Fibroblast of the conjunctiva (primary cell): ENCODE results near the gene TMA7B.

Source experiments
- DNase-seq: peaks from one replicate; pipeline ENCODE4 v3.0.0-alpha.2; 2010; ENCODE audit warnings: low read depth

TMA7B gene

DNA sequence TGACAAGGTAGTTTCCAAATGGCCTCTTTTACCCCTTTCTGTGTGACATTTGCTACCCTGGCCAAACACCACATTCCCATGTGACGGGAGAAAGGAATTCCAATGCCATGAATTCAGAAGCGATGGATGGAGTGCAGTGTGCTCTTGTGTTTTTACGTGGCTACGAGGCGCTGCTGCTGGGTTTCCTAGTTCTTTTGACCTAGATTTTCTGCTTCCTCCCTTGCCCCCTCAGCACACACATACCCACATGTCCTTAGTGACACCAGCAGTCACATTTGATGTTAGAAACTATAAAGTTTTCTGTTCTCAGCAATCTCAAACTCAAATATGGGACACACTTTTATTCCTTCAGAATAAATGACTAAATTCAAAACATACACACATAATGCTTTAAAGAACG, 7.8 kb upstream of the TMA7B start:
- DNase-seq = no peak

GRCh38 chr22:39953101-39953500, 7.1 kb upstream of the TMA7B start:
- no peak for DNase-seq

DNA sequence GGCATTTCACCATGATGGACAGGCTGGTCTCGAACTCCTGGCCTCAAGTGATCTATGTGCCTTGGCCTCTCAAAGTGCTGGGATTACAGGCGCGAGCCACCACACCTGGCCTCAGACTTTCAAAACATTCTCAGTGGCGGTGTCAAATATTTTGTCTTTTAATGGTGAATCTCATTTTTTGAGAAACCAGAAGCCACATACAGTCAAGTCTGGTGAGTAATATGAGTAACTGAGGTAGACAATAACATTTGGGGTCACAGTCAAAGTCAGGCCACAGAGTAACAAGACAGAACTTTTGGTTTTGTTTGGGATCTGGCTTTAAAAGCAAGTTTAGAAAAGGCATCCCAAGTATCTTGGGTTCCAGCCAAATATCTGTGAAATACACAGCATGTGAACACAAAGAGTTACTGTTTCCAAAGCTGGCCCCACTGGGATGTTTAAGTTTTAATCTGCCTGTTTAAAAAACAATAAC, 5.6 kb upstream of the TMA7B start:
- DNase-seq = peak; percentile 30

- no peak for DNase-seq
Observed at GRCh38 chr22:39955675-39956074, 4.5 kb upstream of the TMA7B start.

GRCh38 chr22:39956932-39957664, 3.1 kb upstream of the TMA7B start:
- DNase-seq = no peak

- DNase-seq = no peak
Observed at GRCh38 chr22:39958009-39958711, 2.0 kb upstream of the TMA7B start.

DNA sequence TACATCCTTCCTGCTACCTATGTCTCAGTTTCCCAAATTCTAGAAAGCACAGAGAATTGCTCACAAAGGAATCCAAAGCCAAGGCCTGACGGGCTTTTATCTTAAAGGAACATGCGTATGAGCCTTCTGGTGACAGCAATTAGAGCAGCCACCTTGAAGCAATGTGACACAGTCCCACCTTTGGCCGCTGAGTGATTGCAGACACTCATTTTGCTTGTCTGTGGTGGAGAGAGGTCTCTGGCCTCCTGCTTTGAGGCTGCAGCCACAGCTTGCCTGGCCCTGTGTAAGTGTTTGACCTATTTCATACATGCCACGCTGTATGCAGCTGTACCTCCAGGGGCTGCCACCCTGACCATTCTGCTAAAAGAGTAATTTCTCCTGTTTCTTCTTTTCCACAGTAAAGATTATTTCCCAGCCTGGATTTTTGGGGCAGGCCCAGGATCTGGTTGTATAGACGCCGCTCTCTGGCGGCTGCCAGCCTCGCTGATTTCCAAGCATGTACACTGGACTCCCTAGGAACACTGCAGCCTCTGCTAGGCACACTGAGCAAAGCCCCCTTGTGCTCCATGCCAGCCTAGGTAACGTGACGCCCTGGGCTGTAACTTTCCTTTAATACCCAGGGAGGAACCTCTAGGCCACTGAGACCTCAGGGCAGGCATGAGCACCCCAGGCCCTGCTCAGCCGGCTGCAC, 1.1 kb upstream of the TMA7B start:
- no peak for DNase-seq

- peak; percentile 16 for DNase-seq
Observed at GRCh38 chr22:39960791-39961746, 872 bp downstream of the TMA7B start.

DNA sequence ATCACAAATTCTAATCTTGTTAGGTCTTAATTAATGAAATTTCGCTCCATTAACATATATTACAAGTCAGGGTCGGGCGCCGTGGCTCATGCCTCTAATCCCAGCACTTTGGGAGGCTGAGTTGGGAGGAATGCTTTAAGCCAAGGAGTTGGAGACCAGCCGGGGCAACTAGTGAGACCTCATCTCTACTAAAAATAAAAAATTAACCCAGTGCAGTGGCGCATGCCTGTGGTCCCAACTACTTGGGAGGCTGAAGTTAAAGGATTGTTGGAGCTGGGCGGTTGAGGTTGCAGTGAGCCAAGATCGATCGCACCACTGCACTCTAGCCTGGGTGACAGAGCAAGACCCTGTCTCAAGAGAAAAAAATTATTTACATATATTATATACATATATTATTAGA, 1.9 kb downstream of the TMA7B start:
- DNase-seq = no peak

- no peak for DNase-seq
Observed at GRCh38 chr22:39965748-39966147, 5.6 kb downstream of the TMA7B start.

GRCh38 chr22:39966470-39966869, 6.3 kb downstream of the TMA7B start:
- no peak for DNase-seq

GRCh38 chr22:39967103-39967829, 7.1 kb downstream of the TMA7B start:
- DNase-seq = no peak

- DNase-seq = no peak
Observed at GRCh38 chr22:39967996-39968972, 8.1 kb downstream of the TMA7B start.

DNA sequence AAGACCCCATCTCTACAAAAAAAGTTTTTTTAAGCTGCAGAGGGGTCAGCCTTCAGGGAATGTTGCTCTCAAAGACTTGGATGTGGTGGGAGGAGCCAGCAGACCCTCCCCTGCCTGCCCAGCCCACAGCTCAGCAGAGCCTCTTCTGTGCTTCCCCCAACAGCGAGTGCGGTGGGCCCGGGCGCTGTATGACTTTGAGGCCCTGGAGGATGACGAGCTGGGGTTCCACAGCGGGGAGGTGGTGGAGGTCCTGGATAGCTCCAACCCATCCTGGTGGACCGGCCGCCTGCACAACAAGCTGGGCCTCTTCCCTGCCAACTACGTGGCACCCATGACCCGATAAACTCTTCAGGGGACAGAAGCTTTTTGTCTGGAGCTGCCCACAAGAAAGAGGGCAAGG, 10.5 kb downstream of the TMA7B start:
- no peak for DNase-seq

- no peak for DNase-seq
Observed at GRCh38 chr22:39972641-39973040, 12.4 kb downstream of the TMA7B start.

GRCh38 chr22:39973656-39974055, 13.5 kb downstream of the TMA7B start:
- no peak for DNase-seq

- DNase-seq = no peak
Observed at GRCh38 chr22:39974065-39974464, 13.9 kb downstream of the TMA7B start.

GRCh38 chr22:39979048-39979447, 18.9 kb downstream of the TMA7B start:
- DNase-seq = no peak

DNA sequence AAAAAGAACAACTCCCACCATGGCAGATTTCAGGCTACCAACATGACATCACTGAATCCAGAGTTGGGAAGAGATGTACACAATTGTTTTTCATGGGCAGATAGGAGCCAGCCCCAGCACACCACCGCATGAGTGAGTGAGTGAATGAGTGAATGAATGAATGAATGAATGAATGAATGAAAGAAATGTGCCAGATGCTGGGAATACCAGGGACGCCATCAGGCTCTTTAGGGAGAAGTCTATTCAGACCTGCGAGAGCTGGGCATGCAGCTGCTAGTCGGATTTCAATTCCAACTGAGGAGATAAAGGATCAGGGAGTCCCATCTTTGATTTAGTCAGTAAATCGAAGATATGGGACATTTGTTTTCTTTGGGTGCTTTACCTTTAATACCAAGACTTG, 19.3 kb downstream of the TMA7B start:
- no peak for DNase-seq

GRCh38 chr22:39980596-39980995, 20.4 kb downstream of the TMA7B start:
- no peak for DNase-seq
